ENCODE measurements around the gene NPIPB6. TPM values are rescaled to one million over a fixed set of nuclear protein-coding genes. Genes with fewer than 3 reads are reported as not detected.
A peak's percentile ranks its signal among the peaks of the same experiment; 100 is the strongest.

Gene NPIPB6
- total and polyA plus RNA-seq, 4 donors, result 1.5 to 6.1 (median 2.5) TPM; not detected in 1

DNA sequence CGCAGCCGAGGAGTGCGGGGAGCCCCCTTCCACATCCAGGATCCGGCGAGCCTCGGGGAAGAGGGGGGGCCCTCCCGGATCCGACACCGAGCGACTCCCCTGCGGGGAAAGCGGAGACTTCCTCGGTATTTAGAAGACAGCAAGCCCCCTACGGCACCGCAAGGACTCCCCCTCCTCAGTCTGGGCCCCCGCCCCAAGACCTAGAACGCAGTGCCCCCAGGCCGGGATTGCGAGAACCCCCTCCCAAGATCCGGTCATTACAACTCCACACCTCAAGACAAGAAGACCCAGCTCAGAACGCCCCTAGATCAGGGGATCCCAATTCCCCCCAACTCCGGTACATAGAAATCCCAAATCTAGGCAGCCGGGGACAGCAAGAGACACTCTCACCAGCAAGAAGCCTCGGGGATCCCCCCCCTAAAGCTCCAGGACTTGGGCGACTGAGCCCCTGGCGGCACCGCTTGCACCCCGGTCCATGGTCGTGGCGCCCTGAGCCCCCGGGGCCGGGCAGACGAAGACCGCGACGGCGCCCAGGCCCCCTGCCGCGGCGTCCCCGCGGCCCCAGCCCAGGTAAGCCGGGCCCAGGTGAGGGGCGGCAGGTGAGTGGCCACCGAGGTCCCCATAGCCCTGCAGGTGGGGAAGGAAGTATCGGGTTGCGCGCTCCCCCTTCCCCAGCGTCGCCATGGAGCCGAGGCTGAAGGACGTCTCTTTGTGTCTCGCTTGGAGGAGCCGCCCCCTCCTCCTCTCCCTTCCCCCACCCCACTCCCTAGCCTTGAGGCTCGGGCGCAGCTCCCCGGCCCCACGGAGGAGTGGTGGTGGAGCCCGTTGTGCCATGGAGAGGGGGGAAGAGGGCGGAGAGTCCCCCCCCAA is 70.3 kb downstream of the NPIPB6 start:
- peaks cover 13% of the 10 kb centered on the region for H3K36me3 ChIP-seq (ENCODE audit: control insufficient read depth, insufficient read depth, low read length)
- DNase-seq (ENCODE audit: low read depth in 4 of 6, low spot score in 6 of 6), result peak in 2 of 6 donors; percentile 88 to 92

More for the DNA sequence above, 70.3 kb downstream of the NPIPB6 start:
- Histone ChIP-seq H3K9me3 (ENCODE audit: control insufficient read depth, insufficient read depth, low read length) (no peaks in the 10 kb centered on the region), H3K27me3 (ENCODE audit: control insufficient read depth, insufficient read depth, low read length) (no peaks in the 10 kb centered on the region), H3K4me3 (ENCODE audit: low read depth, low read length) (peak overlapping the region; percentile 73), H3K27ac (ENCODE audit: low read depth, low read length) (peak overlapping the region; percentile 25), H3K4me1 (ENCODE audit: control insufficient read depth, insufficient read depth, low read length) (peaks cover 45% of the 10 kb centered on the region)
- WGBS (ENCODE audit: insufficient coverage), result under 1% methylated on average over 42 of the region's 60 CpGs

Small RNA genes within 50 kb of the gene (small RNA-seq; reads per million reads assigned to genes)
- gene AC138904.2 (ENCODE audit: low replicate concordance) (not detected), gene MIR6862-1 (ENCODE audit: low replicate concordance) (not detected)

Other genes with a start within 250 kb of the NPIPB6 start
- gene XPO6, start 151.5 kb downstream of the NPIPB6 start, total RNA-seq, result 10 to 100 TPM; 84.1 to 84.3 TPM
- gene XPO6, start 151.5 kb downstream of the NPIPB6 start, polyA plus RNA-seq (ENCODE audit: insufficient read length in 2 of 2), result 100 to 1,000 TPM; 148 to 164 TPM
- gene SBK1, start 71.0 kb downstream of the NPIPB6 start, total RNA-seq, result 1 to 10 TPM; 6.5 to 7.7 TPM
- 100 to 1,000 TPM; 107 to 117 TPM for gene SBK1, start 71.0 kb downstream of the NPIPB6 start, polyA plus RNA-seq (ENCODE audit: insufficient read length in 2 of 2)
- 10 to 100 TPM; 72.7 to 79.0 TPM for gene EIF3CL, start 40.3 kb upstream of the NPIPB6 start, total RNA-seq
- 10 to 100 TPM; 79.8 to 91.7 TPM for gene EIF3CL, start 40.3 kb upstream of the NPIPB6 start, polyA plus RNA-seq (ENCODE audit: insufficient read length in 2 of 2)
- not detected for gene NPIPB7, start 108.8 kb upstream of the NPIPB6 start, total RNA-seq
- gene NPIPB7, start 108.8 kb upstream of the NPIPB6 start, polyA plus RNA-seq (ENCODE audit: insufficient read length in 2 of 2), result 1 to 10 TPM; 1.1 to 1.5 TPM
- 10 to 100 TPM; 12.4 to 15.4 TPM for gene CLN3, start 128.6 kb upstream of the NPIPB6 start, total RNA-seq
- 10 to 100 TPM; 34.3 to 36.7 TPM for gene CLN3, start 128.6 kb upstream of the NPIPB6 start, polyA plus RNA-seq (ENCODE audit: insufficient read length in 2 of 2)
- gene APOBR, start 131.1 kb upstream of the NPIPB6 start, total RNA-seq, result under 1 TPM; 0.17 to 0.99 TPM
- under 1 TPM; 0.87 to 0.93 TPM for gene APOBR, start 131.1 kb upstream of the NPIPB6 start, polyA plus RNA-seq (ENCODE audit: insufficient read length in 2 of 2)
- not detected for gene IL27, start 143.3 kb upstream of the NPIPB6 start, total RNA-seq
- gene IL27, start 143.3 kb upstream of the NPIPB6 start, polyA plus RNA-seq (ENCODE audit: insufficient read length in 2 of 2), result under 1 TPM in 1 of 2 donors, not detected in 1; 0.30 TPM
- gene NUPR1, start 175.5 kb upstream of the NPIPB6 start, total RNA-seq, result 10 to 100 TPM in 1 of 2 donors, 1 to 10 TPM in 1; 1.6 to 54.2 TPM
- gene NUPR1, start 175.5 kb upstream of the NPIPB6 start, polyA plus RNA-seq (ENCODE audit: insufficient read length in 2 of 2), result 10 to 100 TPM; 14.8 to 21.2 TPM
- gene SGF29, start 190.4 kb upstream of the NPIPB6 start, total RNA-seq, result 10 to 100 TPM in 1 of 2 donors, 1 to 10 TPM in 1; 8.6 to 29.6 TPM
- gene SGF29, start 190.4 kb upstream of the NPIPB6 start, polyA plus RNA-seq (ENCODE audit: insufficient read length in 2 of 2), result 10 to 100 TPM; 25.3 to 25.8 TPM
- gene SULT1A2, start 233.5 kb upstream of the NPIPB6 start, total RNA-seq, result 1 to 10 TPM in 1 of 2 donors, under 1 TPM in 1; 0.50 to 2.8 TPM
- 1 to 10 TPM; 1.4 to 2.6 TPM for gene SULT1A2, start 233.5 kb upstream of the NPIPB6 start, polyA plus RNA-seq (ENCODE audit: insufficient read length in 2 of 2)
- gene SULT1A1, start 246.5 kb upstream of the NPIPB6 start, total RNA-seq, result 10 to 100 TPM; 18.8 to 73.9 TPM
- 10 to 100 TPM; 24.2 to 35.4 TPM for gene SULT1A1, start 246.5 kb upstream of the NPIPB6 start, polyA plus RNA-seq (ENCODE audit: insufficient read length in 2 of 2)